HG03139 (cell line): Measurements from ENCODE around the gene RTTN.

Source experiments
- ATAC-seq: cut with Tn5 transposase; IDR thresholded peaks from one replicate; pipeline ENCODE4 v1.9.1; 2021; ENCODE audit not compliant: unreplicated experiment

Gene RTTN

GRCh38 chr18:70030728-70031127, 174.8 kb downstream of the RTTN start:
- no peak for ATAC-seq

- peak; percentile 55 for ATAC-seq
Observed at GRCh38 chr18:70029163-70029562, 176.3 kb downstream of the RTTN start.

- peak; percentile 72 for ATAC-seq
Observed at GRCh38 chr18:70028734-70029133, 176.8 kb downstream of the RTTN start.

DNA sequence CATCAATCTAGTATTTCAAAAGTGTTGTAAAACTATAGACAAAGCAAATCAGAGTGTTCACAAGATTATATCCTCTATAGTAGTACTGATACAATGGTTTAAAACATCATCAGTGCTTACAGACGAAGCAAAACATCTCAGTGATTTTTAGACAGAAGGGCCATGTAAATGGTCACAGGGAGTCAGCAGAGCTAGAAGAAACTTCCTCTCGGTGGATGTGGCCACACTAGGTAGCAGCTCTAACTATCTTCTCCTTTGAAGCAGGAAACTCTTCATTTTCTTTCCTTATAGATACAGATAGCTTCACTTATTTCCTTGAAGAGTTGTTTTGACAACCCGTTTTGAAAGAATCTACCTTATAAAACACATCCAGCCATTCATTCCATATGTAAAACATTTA, 177.4 kb downstream of the RTTN start:
- peak; percentile 44 for ATAC-seq

- ATAC-seq: no peak
Observed at GRCh38 chr18:70025580-70025979, 179.9 kb downstream of the RTTN start.

DNA sequence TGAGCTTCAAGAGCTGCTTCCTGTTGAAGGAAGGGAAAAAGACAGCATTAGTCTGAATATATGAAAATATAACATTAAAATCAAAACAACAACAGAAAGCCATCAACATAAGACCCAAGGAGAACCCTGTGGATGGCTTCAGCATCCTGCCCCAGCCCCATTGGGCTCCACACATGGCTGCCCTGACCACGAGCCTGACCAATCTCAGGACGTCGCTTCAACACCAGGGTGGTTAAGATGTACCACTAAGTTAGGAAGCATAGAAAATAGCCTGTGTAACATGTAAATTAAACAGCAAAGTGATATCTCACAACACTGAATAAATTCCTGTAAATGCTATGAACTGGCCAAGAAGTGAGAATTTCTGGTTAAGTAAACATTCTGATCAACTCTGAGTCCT, 180.7 kb downstream of the RTTN start:
- ATAC-seq: peak; percentile 41

DNA sequence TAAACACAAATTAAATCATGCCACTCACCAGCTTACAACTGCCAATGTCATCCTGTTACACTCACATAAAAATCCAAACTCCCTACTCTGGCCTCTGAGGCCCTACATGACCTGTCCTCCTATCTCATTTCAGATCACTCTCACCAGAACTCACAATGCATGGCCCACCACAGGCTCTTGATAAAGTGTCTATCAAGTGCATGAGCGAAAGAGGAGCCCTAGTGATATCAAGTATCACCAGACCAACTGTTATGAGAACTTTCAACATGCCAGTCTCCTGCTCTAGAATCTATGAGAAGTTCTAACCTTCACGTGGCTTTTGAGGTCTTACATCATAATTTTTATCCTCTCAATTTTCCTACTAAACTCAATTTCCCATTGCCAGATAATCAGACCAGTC, 181.4 kb downstream of the RTTN start:
- no peak for ATAC-seq

DNA sequence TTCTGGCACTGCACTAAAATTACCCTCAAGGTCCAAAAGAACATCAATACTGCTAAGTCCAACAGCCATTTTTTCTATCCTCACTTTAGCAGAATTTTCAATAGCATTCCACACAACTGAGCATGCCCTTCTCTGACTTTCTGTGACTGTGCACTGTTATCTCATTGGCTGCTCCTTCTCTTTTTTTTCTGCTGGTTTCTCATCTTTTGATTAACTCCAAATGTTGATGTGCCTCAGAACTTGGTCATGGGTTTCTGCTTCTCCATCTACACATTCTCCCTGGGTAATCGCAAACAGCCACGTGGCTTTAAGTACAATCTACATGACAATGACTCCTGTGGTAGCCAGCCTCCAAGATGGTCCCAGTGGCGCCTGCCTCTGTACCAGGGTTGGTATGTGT, 182.9 kb downstream of the RTTN start:
- no peak for ATAC-seq

DNA sequence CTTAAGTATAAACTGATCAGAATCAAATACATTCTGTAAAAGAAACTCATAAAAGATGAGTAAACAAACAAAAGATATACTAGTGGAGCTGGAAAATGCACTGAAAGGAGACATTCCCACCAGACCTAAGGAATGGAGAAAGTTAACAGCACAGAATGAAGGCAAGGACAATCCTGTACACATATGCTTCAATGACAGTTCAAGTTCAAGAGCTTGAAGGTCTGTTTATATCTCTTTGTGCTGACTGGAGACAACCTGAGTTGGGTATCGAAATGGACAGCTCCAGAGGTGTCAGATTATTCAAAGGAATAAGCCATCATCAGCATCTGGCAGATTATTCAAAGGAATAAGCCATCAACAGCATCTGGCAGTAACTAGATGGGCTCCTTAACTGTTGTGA, 184.0 kb downstream of the RTTN start:
- ATAC-seq: no peak

GRCh38 chr18:70021043-70021442, 184.4 kb downstream of the RTTN start:
- no peak for ATAC-seq

DNA sequence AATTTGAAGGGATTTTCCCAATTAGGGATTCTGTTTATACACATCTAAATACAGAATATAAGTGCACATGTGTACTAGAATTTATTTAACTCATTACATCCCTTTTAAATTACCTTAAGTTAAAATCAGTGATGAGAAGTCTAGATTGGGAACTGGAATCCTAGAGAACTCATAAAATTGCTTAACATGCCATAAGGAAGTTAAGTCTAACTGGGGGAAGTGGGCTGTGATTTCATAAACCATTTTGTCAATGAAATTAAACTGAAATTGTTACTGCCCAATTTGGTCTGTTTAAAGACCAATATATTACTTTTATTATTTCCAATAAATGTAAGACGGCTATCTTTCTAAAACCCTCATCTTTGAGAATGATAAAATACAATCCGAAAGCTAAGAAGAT, 185.5 kb downstream of the RTTN start:
- ATAC-seq: no peak

- ATAC-seq: no peak
Observed at GRCh38 chr18:70019136-70019535, 186.4 kb downstream of the RTTN start.

GRCh38 chr18:70015127-70015526, 190.4 kb downstream of the RTTN start:
- ATAC-seq: no peak

GRCh38 chr18:70005580-70005979, 199.9 kb downstream of the RTTN start:
- no peak for ATAC-seq

GRCh38 chr18:70004696-70005095, 200.8 kb downstream of the RTTN start:
- no peak for ATAC-seq

DNA sequence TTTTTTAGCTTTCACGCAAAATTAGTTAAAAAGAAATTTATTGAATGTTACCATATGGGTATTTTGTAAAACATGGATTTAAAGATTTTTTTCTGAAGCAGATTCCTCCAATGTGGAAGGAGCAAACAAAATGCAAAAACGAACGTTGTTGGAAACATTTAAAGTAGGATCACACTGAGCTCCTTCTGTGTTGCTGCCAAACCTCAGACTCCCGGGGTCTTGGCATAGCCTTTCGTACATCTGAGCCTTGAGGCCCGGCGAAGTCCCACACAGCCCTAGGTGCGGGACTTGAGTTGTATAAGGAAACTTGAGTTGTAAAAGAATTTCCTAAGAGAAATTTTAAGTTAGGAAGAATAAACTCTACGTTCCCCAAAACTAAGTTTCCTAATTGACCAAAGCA, 205.8 kb downstream of the RTTN start:
- ATAC-seq: no peak

- ATAC-seq: no peak
Observed at GRCh38 chr18:69998523-69998987, 206.9 kb downstream of the RTTN start.

- ATAC-seq: no peak
Observed at GRCh38 chr18:69996951-69997798, 208.3 kb downstream of the RTTN start.

GRCh38 chr18:69996417-69996816, 209.1 kb downstream of the RTTN start:
- no peak for ATAC-seq

DNA sequence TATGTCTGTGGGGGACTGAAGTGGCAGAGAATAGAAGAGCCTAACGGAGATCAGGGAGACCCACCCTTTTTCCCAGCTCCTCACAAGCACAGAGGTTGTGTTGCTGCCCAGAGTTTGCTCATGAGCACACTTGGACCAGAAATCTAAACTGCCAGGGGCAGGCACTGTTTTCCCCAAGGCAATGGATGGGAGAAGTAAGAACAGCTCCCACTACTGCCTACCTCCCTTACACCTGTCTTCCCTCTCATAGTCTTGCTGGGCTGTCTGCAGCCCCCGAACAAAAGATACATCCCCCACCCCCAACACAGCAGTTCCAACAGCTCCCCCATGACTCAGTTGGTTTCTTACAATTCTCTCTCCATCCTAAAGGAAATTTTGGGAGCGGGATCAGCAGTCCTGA, 209.7 kb downstream of the RTTN start:
- ATAC-seq: no peak

- ATAC-seq: no peak
Observed at GRCh38 chr18:69992776-69993175, 212.7 kb downstream of the RTTN start.

GRCh38 chr18:69987870-69988269, 217.6 kb downstream of the RTTN start:
- no peak for ATAC-seq

GRCh38 chr18:69985239-69985638, 220.2 kb downstream of the RTTN start:
- ATAC-seq: no peak
